GM21529 (cell line): ENCODE data around the gene ATG7.
"Not testable (repeated sequence)": the region's sequence is repeated elsewhere in the genome, so short reads cannot be mapped to it uniquely, and the experiment has no call there.

Experiments used
- ATAC-seq: cut with Tn5 transposase; IDR thresholded peaks from one replicate; pipeline ENCODE4 v1.9.1; 2021; ENCODE audit not compliant: unreplicated experiment

ATG7 gene

GRCh38 chr3:11251807-11252176, 20.4 kb upstream of the ATG7 start:
- ATAC-seq, result no peak

- ATAC-seq, result no peak
These were observed 17.3 kb upstream of the ATG7 start for GRCh38 chr3:11254876-11255275.

GRCh38 chr3:11255537-11255936, 16.7 kb upstream of the ATG7 start:
- ATAC-seq, result not testable (repeated sequence)

- no peak for ATAC-seq
These were observed 13.2 kb upstream of the ATG7 start for GRCh38 chr3:11258958-11259357.

- ATAC-seq, result no peak
These were observed 11.7 kb upstream of the ATG7 start for GRCh38 chr3:11260460-11260859.

- no peak for ATAC-seq
These were observed 3.2 kb upstream of the ATG7 start for GRCh38 chr3:11269007-11269406.

GRCh38 chr3:11272906-11273574, 843 bp downstream of the ATG7 start:
- ATAC-seq, result no peak

GRCh38 chr3:11273891-11274291, 1.7 kb downstream of the ATG7 start:
- no peak for ATAC-seq

GRCh38 chr3:11274566-11275142, 2.5 kb downstream of the ATG7 start:
- ATAC-seq, result no peak

GRCh38 chr3:11275926-11276325, 3.7 kb downstream of the ATG7 start:
- ATAC-seq, result no peak

- no peak for ATAC-seq
These were observed 4.7 kb downstream of the ATG7 start for GRCh38 chr3:11276901-11277300.

- ATAC-seq, result no peak
These were observed 10.3 kb downstream of the ATG7 start for GRCh38 chr3:11282250-11283138.

- no peak for ATAC-seq
These were observed 10.9 kb downstream of the ATG7 start for GRCh38 chr3:11283139-11283475.

GRCh38 chr3:11284011-11284410, 11.8 kb downstream of the ATG7 start:
- ATAC-seq, result no peak

- ATAC-seq, result no peak
These were observed 13.3 kb downstream of the ATG7 start for GRCh38 chr3:11285471-11285870.

- ATAC-seq, result no peak
These were observed 15.2 kb downstream of the ATG7 start for GRCh38 chr3:11287404-11287803.

- ATAC-seq, result no peak
These were observed 15.9 kb downstream of the ATG7 start for GRCh38 chr3:11288021-11288491.

GRCh38 chr3:11288786-11289637, 16.8 kb downstream of the ATG7 start:
- ATAC-seq, result peak; percentile 69

- peak; percentile 33 for ATAC-seq
These were observed 17.7 kb downstream of the ATG7 start for GRCh38 chr3:11289864-11290263.

GRCh38 chr3:11290743-11291680, 18.8 kb downstream of the ATG7 start:
- ATAC-seq, result peak; percentile 30
